Cardiac fibroblast (primary cell): ENCODE results near the gene NRAP.

ENCODE experiments used
- DNase-seq, 2 donors: peaks; one replicate each; pipeline versions ENCODE4 v3.0.0 to v3.0.0-alpha.2; 2010; ENCODE audit warnings: low read depth in 2 of 2
- H3K4me3 ChIP-seq, 2 donors: replicated peaks in 1 of 2; 1 replicate in 1 of 2; 2 replicates in 1 of 2; pipeline ENCODE4 v1.5.1; 2011; ENCODE audit warnings: low read depth in 2 of 2, low read length in 2 of 2, mild to moderate bottlenecking in 2 of 2, moderate library complexity in 1 of 2
- TF ChIP-seq, protein P1 (sequence below): IDR thresholded peaks from one replicate; pipeline ENCODE4 v1.5.1; 2011; ENCODE audit warnings: low read depth, mild to moderate bottlenecking, low read length, inconsistent platforms

NRAP gene

DNA sequence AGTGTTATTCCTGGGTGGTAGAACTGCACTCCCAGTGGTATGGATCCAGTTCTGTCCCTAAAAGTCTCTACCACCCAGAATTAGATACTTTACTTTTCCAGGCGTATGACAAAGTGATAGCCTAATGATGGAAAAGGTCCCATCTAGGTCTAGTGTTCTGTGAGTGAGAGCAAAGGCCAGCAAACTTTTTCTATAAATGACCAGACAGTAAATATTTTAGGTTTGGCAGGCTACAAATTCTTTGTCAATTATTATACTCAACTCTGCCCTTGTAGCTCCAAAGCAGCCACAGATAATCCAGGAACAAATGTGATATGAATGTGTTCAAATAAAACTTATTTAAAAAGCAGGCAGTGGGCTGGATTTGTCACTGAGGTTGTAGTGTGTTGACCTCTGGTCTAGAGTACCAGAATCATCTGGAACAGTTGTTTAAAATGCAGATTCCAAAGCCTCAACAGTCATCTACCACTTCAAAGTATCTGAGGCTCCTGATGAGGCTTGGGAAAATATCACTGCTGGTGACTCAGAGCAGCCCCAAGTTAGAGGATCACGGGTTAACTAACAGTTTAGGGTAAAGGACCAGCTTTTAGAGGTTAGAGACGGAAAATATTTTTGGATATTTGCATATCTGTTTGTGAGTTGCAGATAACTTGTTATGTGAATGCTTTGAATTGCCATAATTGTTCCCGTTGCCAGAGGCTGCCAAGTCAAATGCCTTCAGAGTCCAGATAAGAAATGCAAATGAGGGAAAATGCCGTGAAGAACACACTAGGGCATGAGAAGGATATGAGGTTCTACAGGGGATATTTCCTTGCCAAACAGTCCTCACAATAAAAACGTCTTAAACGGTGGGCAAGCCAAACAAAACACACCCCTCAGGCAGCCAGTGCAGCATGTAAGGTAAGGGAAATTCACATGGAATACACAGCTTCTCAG lies 19.4 kb downstream of the NRAP start:
- no peak overlapping the region for H3K4me3 ChIP-seq
- TF ChIP-seq, protein P1, sequence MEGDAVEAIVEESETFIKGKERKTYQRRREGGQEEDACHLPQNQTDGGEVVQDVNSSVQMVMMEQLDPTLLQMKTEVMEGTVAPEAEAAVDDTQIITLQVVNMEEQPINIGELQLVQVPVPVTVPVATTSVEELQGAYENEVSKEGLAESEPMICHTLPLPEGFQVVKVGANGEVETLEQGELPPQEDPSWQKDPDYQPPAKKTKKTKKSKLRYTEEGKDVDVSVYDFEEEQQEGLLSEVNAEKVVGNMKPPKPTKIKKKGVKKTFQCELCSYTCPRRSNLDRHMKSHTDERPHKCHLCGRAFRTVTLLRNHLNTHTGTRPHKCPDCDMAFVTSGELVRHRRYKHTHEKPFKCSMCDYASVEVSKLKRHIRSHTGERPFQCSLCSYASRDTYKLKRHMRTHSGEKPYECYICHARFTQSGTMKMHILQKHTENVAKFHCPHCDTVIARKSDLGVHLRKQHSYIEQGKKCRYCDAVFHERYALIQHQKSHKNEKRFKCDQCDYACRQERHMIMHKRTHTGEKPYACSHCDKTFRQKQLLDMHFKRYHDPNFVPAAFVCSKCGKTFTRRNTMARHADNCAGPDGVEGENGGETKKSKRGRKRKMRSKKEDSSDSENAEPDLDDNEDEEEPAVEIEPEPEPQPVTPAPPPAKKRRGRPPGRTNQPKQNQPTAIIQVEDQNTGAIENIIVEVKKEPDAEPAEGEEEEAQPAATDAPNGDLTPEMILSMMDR: no peak
- DNase-seq: peak; percentile 22 to 24

DNA sequence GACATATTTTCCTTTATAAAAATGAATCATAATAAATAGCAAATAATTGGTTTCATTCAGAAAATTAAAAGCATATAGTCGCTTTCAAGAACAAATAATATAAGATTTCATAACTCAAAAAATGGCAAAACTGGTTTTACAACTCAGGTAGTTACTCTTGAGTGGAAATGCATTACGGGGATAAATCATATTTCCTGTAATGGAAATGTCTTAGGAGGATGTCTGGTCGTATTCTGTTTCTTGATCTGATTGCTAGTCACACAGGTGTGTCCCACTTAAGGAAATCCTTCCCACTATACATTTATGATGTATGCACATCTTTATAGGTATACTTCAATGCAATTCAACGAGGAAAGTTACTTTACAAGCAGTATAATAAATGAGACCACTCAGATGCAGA lies 20.7 kb downstream of the NRAP start:
- no peak overlapping the region for H3K4me3 ChIP-seq
- DNase-seq: no peak
- TF ChIP-seq, protein P1: no peak

DNA sequence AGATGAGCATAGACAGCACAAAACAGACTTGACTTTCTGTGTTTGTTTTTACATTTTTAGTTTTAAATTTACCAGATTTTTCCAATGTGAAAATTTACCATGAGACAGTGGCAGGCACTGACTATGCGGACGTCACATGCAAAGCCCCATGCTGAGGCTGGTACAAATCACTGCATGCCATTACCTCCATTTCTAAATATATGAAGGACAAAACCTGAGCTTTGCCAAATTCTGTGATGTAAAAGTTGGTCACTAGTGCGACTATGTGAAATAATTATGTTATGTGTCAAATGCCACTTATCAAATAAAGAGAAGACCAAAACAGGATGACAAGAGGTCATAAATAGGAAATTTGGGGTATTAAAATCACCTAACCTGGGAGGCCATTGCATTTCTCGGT lies 22.1 kb downstream of the NRAP start:
- TF ChIP-seq, protein P1: no peak
- no peak for DNase-seq
- H3K4me3 ChIP-seq: no peak overlapping the region

DNA sequence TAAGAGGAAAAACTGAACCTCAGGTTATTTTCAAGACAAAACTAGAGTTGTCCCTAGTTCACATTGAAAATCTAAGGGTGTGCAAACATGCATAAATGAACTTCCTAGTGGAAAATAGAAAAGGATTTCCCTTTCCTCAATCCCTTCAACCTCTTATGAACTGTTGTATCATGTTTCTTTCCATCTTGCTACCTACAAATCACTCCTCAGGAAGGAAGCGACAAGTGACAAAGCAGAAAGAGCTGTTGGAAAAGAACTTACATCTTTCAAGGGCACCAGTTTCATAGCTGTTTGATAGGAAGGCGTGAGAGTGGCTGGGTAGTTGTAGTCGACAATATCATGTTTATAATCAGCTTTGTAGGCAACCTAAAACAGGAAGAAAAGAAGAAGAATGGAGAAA lies 23.9 kb downstream of the NRAP start:
- no peak overlapping the region for H3K4me3 ChIP-seq
- DNase-seq: no peak
- TF ChIP-seq, protein P1: no peak

DNA sequence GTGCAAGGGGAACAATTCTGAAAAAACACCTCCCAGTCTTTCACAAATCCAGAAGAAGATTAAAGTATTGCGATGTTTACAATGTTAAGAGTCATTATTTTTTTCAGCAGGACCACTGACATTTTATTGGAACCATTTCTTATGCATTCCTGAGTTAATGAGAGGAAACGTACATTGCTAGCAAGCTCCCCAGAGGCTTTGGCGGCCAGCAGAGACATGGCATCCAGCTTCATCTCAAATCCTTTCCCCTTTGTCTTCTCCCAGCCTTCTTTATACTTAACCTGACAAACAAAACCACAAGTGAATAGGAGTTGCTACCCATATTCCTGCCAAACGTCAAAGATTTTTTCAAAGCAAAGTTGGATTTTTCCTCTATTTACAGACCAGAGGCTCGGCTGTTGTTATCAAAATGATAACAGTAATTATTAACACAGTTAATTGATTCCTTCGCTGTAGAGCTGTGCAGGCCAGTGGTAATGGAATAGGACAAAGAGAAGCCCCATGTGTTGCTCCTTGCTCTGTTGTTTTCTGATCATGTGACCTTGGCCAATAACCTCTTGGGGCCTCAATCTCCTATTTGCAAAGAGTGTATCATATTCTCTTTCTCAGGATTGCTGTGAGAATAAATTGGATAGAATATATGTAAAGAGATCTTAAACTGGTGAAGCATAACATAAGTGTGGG lies 32.0 kb downstream of the NRAP start:
- no peak for DNase-seq
- no peak overlapping the region for H3K4me3 ChIP-seq
- TF ChIP-seq, protein P1: no peak

DNA sequence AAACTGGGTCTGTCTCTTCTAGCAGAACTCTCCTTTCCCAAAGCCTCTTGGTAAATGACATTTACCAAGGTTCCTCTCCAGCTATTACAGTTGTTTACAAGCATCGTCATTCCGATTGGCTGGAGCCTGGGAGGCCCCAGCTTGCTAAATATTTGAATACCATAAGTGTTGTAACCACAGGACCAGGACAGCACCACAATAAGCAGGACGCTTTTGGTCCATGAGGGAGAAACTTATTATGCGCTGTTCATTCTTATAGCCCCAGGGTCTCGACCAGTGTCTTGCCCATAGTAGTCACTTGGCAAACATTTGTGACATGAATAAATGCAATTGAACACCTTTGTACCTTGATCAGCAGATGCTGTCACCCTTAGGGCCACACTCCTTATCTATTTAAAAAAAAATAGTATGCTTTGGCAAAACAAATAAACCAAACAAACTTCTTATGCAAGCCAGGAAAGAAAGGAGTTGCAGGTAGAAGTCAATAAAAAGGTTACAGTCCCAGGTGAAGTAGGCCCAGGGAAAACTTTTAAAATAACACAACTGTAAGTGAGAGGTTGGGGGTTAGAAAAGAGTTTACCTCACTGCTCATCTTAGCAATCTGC lies 32.8 kb downstream of the NRAP start:
- TF ChIP-seq, protein P1: no peak
- DNase-seq: no peak
- no peak overlapping the region for H3K4me3 ChIP-seq
